GM20000 (cell line): ENCODE data around the gene METTL16.
"Not testable (repeated sequence)": the region's sequence is repeated elsewhere in the genome, so short reads cannot be mapped to it uniquely, and the experiment has no call there.

Experiments
- DNase-seq: peaks from one replicate; pipeline ENCODE4 v3.0.0; 2012; ENCODE audit warnings: low spot score
- CTCF ChIP-seq: IDR thresholded peaks from 2 replicates; pipeline ENCODE4 v1.5.1; 2012; ENCODE audit warnings: mild to moderate bottlenecking, control low read depth; ENCODE audit errors: extremely low read depth, missing control alignments

METTL16 gene

DNA sequence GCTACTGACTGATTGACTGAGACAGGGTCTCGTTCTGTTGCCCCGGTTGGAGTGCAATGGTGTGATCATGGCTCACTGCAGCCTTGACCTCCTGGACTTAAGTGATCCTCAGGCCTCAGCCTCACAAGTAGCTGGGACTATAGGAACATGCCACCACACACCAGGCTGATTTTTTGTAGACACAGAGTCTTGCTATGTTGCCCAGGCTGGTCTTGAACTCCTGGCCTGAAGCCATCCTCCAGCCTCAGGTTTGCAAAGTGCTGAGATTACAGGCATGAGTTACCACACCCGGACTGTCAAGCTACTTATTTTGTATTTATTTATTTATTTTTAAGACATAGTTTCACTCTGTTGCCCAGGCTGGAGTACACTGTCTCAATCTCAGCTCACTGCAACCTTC lies 55.2 kb downstream of the METTL16 start:
- TF ChIP-seq CTCF: no peak

DNA sequence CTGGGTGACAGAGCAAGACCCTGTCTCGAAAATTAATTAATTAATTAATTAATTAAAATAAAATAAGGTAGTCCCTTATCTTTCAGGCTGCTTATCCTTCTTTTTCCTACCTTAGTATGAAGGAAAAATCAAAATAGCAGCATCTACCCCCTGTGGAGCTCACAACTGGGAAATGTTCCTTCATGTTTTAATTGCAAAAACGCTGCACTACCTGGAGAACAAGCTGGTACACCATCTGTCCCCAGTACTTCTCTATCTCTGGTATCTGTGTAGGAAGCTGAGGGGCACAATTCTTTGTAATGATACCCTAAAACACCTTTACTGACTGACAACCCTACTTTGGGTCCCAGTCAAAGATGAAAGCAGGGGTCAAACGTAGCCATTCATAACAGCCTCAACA lies 55.7 kb downstream of the METTL16 start:
- no peak for TF ChIP-seq CTCF
- no peak for DNase-seq

More for the DNA sequence above, 55.2 kb downstream of the METTL16 start:
- DNase-seq: no peak

GRCh38 chr17:2453866-2454265 lies 57.8 kb downstream of the METTL16 start:
- TF ChIP-seq CTCF: no peak
- peak; percentile 39 for DNase-seq

DNA sequence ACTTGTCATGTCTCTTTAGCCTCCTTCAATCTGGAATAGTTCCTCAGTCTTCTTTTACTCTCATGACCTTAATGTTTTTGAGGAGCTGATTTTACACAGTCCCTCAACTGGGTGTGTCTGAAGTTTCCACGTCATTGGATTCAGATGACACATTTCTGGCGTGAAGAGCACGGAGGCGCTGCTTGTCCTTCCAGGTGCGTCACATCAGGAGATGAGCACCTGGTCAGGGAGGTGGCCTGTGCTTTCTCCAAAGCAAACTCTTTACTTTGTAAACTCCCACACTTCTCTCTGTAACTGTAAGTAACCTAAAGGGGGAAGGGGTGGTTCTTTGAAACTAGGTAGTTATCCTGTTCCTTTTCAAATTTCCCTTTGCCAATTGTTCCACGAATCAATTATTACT lies 58.4 kb downstream of the METTL16 start:
- no peak for DNase-seq
- TF ChIP-seq CTCF: no peak

GRCh38 chr17:2452216-2452750 lies 59.4 kb downstream of the METTL16 start:
- no peak for DNase-seq

GRCh38 chr17:2450016-2450650 lies 61.6 kb downstream of the METTL16 start:
- DNase-seq: no peak
- TF ChIP-seq CTCF: no peak

More at GRCh38 chr17:2452216-2452750, 59.4 kb downstream of the METTL16 start:
- no peak for TF ChIP-seq CTCF

GRCh38 chr17:2449486-2449885 lies 62.2 kb downstream of the METTL16 start:
- no peak for DNase-seq
- no peak for TF ChIP-seq CTCF

DNA sequence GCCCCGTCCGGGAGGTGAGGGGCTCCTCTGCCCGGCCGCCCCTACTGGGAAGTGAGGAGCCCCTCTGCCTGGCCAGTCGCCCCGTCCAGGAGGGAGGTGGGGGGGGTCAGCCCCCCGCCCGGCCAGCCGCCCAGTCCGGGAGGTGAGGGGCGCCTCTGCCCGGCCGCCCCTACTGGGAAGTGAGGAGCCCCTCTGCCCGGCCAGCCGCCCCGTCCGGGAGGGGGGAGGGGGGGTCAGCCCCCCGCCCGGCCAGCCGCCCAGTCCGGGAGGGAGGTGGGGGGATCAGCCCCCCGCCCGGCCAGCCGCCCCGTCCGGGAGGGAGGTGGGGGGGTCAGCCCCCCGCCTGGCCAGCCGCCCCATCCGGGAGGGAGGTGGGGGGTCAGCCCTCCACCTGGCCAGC lies 64.2 kb downstream of the METTL16 start:
- DNase-seq: not testable (repeated sequence)
